CD4-positive, alpha-beta T cell treated with Interleukin-4 for 1 hour (primary cell): ENCODE measurements around the gene CTNND2.
"Not testable (repeated sequence)": the region's sequence is repeated elsewhere in the genome, so short reads cannot be mapped to it uniquely, and the experiment has no call there.

Source experiments
- DNase-seq, 2 donors: peaks; one replicate each; pipeline ENCODE4 v3.0.0-alpha.2; 2020 to 2022

Gene CTNND2

DNA sequence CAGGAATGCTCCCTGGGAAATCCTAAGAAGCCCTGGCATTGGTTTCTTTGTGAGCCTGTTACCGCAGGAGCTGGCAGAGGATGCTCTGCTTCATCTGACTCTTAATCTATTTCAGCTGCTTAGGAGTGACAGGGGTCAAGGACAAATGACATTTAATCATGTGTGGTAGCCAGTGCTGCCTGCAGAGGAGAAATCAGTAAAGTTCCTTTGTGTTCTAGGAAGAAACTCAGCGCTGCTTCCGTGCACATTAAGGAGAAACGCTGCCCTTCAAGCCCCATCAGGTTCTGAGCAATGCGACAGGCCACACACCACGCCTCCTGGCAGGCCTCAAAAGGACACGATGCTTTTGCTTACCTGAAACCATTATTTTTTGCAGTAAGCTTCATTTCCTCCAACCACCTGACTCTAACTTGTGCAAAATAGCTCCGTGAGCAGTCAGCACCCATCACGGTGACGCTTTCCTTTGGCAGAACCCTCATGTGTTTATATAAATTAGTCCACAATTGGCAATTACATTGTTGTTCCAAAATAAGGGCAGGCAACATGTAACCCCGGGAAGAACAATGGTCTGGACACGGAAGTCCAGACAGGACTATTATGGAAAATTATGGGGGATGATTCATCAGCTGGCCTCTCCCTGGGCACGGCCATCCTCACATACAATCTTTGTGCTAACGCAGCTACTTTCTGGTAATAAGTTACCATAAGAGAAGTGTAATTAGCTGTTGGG lies 755.3 kb downstream of the CTNND2 start:
- DNase-seq, result no peak

DNA sequence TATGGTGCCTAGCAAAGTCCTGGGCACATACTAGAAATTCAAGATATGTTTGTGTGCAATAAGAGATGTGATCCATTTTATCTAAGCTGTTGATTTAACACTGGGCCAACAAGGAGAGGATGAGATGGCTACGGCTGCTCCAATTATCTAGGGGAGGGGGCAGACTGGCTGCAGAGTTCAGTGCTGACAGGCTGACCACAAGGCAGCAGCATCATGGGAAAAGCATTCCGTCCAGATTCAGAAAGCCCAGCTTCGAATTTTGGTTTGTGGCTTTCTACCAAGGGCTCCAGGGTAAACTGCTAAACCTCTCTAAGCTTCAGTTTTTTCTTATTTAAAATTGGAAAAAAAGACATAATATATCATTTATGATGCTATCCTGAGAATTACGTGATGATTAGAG lies 758.1 kb downstream of the CTNND2 start:
- no peak for DNase-seq

- peak in 1 of 2 donors; percentile 22 for DNase-seq
These were observed 760.6 kb downstream of the CTNND2 start for GRCh38 chr5:11143456-11144267.

DNA sequence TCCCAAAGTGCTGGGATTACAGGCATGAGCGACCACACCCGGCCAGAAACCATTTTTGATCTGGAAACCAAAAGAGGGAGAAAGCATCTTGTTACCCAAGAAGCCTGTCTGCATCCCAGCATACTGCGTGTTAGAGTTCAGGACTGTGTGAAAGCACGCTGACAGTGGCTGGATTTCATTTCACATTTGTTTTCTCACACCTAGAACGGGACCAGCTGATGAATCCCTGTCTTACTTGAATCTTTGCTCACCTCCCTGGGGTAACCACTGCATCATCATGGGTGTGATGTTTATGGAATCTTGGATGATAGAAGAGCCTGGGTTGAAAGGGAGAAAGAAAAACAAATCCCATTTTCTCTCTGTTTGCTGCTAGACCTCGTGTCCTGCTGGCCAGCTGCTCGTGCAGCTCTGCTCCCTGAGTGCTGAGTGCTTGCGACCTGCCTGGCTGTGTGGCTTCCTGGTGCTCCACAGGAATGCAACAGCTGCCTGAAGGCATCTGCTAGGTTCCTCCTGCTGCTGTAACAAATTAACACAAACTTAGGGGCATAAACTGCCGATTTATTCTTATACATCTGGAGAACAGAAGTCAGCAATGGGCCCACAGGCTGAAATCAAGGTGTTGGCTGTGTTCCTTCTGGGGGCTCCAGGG lies 764.9 kb downstream of the CTNND2 start:
- no peak for DNase-seq

DNA sequence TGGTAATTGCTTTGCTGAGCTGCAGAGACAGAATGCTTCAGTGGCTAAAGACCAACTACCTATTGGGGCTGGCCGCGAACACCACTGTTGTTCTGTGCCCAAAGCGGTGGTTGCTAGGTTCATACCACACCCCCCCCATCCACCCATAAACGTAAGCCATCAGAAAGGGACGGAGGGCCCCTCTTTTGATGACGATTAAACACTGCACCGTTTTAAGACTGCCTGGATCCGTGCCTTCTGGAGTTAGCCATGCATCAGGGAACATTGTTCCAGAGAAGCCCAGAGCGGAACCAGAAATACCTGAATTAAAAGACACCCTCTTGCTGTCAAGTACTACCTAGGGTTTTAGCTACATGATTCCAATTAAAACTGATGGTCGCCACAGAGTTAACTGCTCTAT lies 774.1 kb downstream of the CTNND2 start:
- DNase-seq, result no peak

DNA sequence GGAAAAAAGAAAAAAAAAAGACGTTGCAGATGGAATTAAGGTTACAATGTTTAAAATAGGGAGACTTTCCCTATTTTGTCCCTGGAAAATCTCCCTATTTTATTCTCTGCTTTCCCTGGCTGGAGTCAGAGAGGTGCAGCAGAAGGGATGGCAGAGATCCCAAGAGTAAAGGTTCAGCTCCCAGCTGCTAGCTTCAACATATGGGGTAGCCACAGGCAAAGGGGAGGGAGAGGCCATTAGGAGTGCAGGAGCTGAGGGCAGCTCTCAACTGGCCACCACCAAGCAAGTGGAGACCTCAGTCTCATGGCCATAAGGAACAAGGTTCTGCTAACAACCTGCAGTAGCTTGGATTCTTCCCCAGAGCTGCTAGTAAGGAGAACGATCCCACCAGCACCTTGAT lies 776.2 kb downstream of the CTNND2 start:
- DNase-seq, result no peak

- DNase-seq, result no peak
These were observed 777.4 kb downstream of the CTNND2 start for GRCh38 chr5:11126844-11127243.

- DNase-seq, result no peak
These were observed 782.4 kb downstream of the CTNND2 start for GRCh38 chr5:11121885-11122284.

GRCh38 chr5:11110128-11110527 lies 794.1 kb downstream of the CTNND2 start:
- no peak for DNase-seq

GRCh38 chr5:11105696-11106095 lies 798.5 kb downstream of the CTNND2 start:
- DNase-seq, result no peak

- no peak for DNase-seq
These were observed 799.6 kb downstream of the CTNND2 start for GRCh38 chr5:11104651-11105112.

GRCh38 chr5:11104210-11104609 lies 800.0 kb downstream of the CTNND2 start:
- no peak for DNase-seq

GRCh38 chr5:11084111-11084510 lies 820.1 kb downstream of the CTNND2 start:
- DNase-seq, result no peak

- no peak for DNase-seq
These were observed 821.8 kb downstream of the CTNND2 start for GRCh38 chr5:11082404-11082945.

DNA sequence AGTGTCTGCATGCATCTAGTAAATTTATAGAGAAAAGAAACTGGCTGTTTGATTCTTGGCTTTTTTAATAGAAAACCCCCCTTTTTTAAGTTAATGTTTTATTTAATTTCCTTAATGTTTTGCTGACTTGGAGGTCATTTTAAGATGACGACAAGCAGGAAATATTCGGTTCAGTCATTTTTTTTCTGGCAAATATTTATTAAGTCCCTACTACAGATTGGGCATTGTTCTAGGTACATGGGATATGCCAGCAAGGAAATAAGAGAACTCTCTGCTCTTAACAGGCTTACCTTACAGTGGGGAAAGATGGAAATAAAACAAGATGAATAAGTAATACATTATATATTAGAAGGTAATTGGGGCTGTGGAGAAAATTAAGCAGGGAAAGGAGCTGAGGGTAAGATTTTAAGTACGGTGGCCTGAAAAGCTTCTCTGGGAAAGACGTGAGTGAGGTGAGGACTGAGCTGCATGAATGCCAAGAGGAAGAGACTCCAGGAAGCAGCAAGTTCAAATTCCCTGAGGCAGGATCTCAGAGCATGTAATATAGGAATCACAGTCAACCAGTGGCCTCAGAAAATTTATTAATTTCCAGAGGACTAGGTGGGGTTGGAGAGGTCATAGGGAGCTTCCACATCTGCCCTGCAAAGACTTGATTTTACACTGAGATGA lies 827.2 kb downstream of the CTNND2 start:
- DNase-seq, result no peak

DNA sequence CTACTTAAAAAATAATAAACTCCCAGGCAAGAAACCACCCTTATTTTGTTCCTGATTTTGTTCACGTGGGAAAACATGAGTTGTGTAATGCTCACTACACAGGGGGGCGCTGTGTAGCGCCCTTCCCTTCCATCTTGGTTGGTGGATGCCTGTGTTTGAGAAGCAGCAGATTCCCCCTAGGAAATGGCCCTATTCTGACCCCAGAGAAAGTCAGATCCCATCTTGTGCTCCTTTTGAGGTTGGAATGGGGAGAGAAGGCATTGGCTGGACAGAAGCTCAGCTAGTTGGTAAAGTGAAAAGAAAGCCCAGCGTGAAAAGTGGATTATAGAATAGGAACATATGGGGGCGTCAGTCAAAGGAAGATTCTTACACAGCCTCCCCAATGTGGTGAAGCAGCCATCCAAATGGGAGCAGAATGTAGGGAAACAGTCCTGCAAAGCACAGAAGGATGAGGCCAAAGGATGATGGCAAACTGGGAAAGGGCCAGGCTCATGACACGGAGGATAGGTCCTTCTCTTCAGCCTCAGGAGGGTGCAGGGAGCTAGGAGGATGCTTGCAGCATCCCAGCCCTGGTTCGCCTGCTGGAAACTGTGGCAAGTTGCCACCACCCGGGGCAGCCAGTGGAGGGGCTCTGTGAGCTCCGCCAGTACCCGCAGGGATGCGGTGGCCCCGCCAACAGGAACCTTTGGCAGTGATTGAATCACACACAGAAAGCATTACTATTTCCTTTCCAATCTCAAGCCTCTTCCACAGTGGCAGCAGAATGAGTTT lies 829.0 kb downstream of the CTNND2 start:
- no peak for DNase-seq

GRCh38 chr5:11072568-11072967 lies 831.7 kb downstream of the CTNND2 start:
- no peak for DNase-seq

- DNase-seq, result no peak
These were observed 832.2 kb downstream of the CTNND2 start for GRCh38 chr5:11072076-11072475.

GRCh38 chr5:11069041-11069440 lies 835.2 kb downstream of the CTNND2 start:
- no peak for DNase-seq

- DNase-seq, result not testable (repeated sequence)
These were observed 838.5 kb downstream of the CTNND2 start for GRCh38 chr5:11065723-11066122.

- no peak for DNase-seq
These were observed 839.3 kb downstream of the CTNND2 start for GRCh38 chr5:11064763-11065450.
